NCI-H82 (cell line): ENCODE results near the gene RIPOR3.
"Not testable (repeated sequence)": the region's sequence is repeated elsewhere in the genome, so short reads cannot be mapped to it uniquely, and the experiment has no call there.

Source experiments
- DNase-seq: peaks from one replicate; lab custom pipeline; 2025; lab: John Stamatoyannopoulos, UW

RIPOR3 gene

DNA sequence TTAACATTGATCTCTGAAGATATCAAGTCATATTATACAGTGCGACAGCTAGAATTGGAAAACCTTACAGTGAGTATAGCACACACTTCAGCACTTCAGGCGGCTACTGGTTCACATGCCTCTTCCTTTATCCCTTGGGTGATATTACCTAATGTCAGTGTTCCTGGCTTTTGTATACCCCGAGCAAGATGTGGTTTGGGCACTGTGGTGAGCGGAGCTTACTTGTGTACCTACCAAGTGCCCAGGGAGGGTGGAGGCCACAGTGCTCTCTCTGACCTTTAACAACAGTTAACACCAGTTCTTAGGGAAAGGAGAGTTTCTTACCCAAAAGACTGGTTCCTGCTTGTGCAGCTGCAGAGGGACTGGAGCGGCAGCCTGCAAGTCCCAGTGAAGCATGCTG is 116.8 kb downstream of the RIPOR3 start:
- DNase-seq = no peak

DNA sequence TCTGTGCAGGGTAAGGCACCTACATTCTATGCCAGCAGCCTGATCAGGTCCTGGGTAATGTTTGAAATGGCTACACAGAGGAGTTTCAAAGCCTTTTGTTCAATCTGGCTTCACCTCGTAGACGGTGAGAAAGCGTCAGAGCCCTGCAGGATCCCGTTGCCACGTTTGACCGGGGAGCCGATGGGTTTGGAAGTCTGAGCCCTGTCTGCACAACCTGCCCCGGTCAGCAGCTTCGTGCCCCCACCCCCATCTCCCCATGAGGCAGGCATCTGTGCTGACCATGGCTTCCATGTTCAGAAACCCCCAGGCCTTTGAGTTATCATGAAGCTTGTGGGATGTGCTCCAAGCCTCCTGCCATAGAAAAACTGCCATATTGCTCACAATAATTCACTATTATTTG is 117.2 kb downstream of the RIPOR3 start:
- DNase-seq = no peak

DNA sequence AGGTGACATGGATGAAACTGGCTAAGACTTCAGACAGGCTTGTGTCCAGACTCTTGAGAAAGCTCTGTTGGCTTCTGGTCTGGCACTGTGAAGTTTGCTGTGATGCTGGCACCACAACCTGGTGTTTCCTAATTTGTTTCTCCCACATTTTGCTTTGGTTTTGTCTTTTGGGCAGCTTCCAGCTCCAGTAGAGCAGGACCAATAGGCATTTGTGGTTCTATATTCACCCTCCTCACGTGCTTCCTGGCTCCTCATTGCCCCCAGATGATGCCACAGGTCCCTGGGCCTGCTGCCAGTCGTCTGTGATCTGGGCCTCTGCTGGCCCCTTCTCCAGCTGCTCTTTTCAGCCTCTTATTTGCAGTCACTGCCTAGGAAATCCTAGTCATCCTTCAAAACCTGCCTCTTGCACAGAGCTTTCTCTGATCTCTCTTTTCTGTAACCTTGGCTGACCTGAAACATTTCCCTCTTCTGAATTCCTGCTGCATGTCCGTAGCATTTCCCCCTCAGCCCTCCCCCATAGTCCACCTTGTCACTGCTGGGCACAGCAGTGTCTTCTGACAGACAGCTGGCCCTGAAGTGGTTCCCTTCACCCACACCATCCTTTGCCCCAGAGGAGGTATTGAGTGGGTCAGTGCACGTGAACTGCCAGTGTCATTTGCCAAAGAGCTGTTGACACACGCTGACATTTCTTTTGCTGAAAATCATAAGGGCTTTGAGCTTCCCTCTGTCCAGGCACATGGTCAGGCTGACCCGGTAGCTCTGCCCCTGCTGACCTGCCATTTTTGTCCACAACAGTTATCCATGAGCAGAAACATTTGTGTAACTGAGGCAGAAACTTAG is 118.2 kb downstream of the RIPOR3 start:
- DNase-seq = no peak

DNA sequence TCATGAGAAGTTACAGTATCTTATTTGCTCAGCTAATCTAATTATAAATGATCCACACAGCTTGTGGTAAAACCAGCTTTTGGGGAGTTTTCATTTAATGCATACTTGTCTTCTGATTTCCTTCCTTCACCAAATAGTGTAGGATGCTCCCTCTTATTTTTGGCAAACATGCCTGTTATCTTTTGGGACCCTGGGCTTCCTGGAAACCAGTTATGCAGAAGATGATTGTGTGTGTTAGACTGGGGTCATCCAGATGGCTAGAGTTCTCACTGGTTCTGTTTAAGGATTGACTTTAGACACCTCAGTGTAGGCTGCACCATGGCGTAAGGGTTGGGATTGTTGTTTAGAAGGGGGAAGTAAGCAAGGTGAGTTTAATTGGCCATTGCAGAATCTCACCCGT is 119.9 kb downstream of the RIPOR3 start:
- peak; percentile 37 for DNase-seq

DNA sequence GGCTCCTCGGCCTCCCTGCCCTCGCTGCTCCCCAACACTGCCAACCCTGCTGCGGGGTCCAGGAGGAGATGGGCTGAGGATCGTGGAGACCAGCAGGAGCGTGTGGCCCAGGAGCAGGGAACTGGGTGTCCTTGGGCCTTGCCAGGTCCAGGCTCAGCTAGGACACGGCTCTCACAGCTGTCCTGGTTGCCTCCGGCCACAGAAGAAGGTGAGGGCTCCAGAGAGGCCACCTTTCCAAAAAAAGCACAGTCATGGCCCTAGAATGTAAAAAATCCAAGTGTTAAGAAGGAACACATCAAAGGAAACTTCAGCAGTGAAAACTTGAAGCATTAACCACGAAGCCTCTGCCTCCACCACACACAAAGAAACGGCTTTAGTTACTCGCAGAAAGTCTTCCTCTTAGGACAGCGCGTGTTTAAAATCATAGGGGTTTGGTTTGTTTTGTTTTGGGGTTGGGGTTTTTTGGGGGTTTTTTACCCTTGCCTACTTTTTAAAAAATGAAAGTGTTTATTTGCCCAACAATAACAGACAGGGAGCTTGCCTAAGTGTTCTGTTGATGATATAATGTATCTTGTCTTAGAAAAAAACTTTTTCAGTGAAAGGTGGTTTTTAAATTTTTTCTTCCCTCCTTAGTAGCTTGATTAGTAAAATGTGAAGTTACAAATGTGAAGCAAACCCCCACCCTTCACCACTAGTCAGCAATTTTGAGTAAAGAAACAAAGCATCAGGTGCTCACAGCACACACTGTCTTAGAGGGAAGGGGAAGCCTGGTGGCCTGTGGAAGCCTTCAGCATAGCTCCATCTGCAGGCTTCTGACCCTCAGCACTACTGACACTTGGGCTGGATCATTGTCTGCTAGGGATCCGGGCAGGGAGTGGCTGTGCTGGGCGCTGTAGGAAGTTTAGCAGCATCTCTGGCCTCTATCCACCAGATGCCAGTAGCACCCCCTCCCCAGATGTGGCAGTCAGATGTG is 121.2 kb downstream of the RIPOR3 start:
- peak; percentile 40 for DNase-seq

DNA sequence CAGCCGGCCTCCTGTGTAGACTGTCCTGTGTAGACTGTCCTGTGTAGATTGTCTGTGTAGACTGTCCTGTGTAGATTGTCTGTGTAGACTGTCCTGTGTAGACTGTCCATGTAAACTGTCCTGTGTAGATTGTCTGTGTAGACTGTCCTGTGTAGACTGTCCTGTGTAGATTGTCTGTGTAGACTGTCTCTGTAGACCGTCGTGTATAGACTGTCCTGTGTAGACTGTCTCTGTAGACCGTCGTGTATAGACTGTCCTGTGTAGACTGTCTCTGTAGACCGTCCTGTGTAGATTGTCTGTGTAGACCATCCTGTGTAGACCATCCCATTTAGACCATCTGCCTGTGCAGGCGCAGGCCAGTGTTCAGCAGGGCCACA is 121.9 kb downstream of the RIPOR3 start:
- DNase-seq = not testable (repeated sequence)

DNA sequence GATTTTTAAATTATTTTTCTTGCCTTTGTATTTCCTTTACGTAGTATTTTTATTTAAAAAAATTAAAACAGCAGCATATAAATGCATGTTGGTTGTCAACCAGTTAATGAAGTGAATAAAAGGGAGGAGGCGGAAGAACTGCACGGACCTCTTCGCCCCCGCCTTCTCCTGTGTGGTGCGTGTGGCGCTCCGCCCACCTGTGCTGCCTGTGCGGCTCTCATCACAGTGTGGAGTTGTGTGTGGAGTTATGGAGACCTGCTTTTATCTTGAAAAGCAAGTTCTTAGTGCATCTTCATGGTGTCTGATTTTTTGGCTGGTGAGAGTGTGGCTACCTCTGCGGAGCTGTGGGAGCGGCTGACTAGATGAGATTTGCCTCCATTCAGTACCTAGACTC is 122.8 kb downstream of the RIPOR3 start:
- DNase-seq = no peak

DNA sequence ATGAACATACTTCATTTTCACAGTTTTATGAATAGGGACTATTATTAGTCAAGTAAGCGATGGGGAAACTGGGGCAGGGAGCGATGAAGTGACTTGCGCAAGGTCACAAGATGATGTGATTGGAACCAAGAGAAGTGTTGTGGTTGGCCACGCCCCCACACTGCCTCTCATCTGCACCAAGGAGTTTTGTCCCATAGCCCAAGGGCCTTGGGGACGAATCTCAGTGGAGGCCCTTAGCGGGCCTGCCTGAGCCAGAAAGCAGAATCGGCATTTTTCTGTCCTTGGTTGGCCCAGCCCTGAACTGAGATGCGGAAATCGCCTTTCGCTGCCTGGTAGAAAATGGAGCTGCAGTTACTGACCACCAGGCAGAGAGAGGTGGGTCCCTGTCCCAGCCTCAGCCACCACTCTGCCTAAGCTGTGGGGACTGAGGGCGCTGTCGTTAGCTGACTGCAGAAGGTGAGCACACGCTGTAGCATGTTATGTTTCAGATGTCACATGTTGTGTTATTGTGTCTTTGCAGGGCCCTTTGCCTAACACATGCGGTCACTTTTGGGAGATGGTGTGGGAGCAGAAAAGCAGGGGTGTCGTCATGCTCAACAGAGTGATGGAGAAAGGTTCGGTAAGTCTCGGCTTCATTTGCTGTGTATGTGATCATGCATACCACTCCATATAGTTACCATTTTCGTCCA is 123.3 kb downstream of the RIPOR3 start:
- no peak for DNase-seq

DNA sequence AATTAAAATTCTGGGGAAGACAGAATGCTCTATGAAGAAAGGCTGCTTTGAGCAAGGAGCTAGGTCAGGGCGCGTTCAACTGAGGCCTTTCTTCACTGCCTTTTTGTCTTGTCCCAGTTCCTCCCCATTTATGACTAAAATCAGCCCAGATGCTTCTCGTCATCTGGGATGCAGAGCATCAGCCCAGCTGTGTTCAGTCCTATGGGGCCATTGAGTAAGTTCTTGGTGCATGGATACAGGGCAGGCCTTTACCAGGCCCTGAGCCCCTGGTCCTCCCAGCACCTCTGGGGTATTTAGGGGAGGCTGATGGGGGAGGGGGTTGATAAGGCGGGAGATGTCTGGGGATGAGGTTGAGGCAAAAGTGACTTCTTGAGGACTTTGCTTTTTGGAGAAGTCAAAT is 125.5 kb downstream of the RIPOR3 start:
- no peak for DNase-seq

DNA sequence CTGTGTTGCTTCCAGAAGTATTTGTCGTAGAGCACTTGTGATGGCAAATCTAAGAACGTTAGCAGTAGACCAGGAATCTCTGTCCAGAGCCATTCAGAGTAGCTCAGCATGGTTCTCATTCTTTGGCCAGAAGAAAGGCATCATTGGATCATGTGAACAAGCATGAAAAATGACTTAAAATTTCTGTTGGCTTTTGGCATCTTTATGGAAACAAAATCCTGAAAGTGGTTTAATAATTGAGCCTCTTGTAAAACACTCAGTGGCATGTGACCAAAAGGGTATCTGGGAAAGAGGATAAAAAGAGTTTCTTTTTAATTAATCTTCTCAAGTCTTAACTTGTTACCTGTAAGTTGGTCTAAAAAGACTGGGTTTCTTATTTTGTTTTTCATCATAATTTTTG is 126.0 kb downstream of the RIPOR3 start:
- no peak for DNase-seq

DNA sequence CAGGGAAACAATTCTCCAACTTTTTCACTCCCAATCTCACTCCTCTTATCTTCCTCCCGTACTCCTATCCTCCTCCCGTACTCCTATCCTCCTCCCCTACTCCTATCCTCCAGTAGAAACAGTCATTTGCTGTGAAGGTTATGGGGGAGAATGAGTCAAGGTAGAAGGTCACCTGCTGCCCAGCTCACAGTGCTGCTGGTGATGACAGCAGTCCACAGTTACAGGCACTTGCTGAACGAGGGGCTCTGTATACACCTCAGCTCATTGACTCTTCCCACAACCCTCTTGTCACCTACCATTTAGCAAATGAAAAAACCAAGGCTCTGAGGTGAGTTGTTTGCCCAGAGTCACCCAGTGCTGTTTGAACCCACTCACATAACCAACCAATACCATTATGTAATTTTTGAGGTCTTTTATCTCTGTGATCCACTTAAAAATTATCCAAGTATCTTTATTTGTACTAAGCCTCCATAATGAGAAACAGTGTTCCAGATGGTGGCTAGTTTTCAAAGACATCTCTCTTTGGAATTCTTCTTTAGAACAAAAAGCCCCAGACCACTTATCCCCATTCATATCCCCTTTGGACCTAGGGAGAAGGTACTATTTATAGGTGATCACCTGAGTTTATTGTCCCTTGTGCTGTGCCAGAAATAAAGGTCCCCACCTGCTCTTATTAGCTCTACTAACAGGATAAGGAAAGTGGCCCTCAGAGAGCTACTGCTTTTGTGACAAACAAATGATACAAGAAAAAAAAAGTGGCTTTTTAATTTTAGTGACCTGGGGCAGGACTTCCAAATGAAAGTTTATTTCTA is 128.0 kb downstream of the RIPOR3 start:
- peak; percentile 28 for DNase-seq

DNA sequence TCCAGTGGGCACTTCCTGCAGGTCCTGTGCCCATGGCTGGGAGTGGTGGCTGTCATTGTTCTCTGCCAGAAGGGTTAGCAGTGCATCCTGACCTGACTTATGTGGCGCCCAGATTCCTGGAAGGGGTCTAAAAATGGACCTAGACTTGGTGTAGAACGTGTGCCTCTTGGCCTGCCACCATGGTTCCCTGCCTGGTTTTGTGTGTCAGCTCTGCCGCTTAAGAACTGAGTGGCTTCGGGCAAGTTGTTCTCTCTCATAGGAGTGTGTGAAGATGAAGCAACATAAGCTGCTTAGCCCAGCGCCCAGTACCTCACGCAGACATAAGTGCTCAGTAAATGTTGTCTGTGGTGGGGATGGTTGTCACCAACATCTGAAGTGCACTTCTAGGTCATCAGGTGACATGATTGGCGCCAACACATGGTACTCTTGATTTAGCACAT is 129.1 kb downstream of the RIPOR3 start:
- DNase-seq = peak; percentile 51

DNA sequence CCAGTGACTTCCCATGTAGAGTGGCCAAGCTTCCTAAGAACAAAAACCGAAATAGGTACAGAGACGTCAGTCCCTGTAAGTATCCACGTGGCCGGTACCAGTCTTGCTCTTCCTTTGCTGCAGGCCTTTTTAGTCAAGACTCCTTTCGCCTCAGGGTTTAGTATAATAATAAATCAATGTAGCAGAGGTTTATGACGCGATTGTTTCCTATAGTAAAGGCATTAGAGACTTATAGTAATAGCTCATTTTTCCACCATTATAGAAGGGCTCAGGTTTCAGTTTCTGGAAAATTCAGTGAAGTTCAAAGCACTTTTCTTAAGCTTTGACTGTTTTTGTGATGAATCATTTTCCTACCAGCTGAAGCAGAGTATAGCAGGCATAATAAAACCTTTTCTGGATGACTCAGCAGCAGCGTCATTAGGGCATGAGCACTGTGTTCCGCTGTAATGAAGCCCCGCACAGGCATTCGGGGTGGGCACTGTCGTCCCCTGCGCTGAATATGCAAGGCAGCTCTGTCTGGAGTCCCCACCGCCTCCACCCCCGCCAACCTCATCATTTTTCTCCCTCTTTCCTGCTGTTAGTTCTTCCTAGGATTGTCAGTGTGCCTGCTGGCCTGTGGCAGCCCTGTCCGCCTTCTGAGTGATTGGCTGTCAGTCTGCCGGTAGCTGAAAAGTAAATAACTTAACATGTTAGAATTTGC is 129.8 kb downstream of the RIPOR3 start:
- DNase-seq = no peak

DNA sequence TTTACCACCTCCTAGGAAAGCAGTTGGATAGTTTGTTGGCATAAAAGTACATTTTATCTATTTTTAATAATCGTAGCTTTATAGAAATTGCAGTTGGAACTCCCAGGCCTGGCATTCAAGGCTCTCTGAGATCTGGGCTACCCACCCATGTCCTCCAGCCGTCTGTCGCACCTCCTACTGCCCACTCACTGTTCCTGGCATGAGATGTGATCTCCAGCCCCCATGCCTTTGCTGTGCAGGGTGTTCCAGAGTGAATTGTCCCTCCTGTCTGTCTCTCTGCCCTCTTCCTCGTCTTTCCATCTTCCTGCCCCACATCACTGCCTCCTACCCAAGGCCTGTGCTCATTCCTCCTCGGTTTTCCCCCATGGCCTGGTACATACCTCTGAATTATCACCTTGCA is 130.5 kb downstream of the RIPOR3 start:
- no peak for DNase-seq

DNA sequence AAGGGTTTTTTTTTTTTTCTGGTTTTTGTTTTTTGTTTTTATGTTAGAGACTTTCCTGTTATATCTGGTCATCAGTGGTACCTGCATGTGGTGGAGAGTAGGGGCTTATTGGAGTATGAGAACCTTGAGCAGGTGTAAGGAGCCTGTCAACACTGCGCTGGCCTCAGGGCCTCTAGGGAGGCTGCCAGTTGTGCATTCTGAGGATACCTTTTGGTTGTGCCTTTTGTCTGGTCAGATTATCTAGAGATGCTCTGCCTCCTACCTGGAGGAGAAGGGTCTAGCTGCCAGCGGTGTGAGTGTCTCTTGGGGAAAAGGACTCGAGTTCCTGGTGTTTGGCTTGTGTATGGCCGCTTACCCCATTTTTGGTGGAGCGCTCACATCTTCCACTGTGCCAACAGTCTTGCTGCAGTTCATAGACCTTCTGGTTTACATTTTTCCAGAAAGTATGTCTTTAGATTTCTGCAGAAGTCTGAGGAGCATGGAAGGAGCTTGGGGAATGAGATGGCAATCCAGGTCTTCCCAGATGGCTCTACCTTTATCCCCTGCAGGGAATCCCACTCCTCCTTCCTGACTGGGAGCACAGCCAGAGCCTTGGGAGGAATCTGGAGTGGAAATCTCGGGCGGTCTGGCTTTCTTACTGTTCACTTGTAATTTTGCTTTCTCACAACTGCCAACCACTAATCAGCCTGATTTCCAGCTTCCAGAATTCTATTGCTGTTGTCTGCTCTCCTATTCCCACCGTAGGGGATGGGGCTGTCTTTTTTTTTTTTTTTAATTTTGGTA is 131.3 kb downstream of the RIPOR3 start:
- DNase-seq = no peak

DNA sequence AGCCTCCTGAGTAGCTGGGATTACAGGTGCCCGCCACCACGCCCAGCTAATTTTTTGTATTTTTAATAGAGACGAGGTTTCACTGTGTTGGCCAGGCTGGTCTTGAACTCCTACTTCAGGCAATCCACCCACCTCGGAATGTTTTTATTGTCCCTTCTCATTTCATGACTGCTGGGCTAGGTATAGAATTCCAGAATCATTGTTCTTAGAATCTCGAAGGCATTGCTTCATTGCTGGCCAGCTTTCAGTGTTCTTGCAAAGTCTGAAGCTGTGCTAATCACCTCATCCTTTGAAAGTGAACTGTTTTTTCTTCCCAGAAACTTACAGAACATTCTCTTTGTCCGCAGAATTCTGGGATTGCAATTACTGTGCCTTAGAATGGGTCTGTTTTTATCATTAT is 132.2 kb downstream of the RIPOR3 start:
- DNase-seq = no peak

DNA sequence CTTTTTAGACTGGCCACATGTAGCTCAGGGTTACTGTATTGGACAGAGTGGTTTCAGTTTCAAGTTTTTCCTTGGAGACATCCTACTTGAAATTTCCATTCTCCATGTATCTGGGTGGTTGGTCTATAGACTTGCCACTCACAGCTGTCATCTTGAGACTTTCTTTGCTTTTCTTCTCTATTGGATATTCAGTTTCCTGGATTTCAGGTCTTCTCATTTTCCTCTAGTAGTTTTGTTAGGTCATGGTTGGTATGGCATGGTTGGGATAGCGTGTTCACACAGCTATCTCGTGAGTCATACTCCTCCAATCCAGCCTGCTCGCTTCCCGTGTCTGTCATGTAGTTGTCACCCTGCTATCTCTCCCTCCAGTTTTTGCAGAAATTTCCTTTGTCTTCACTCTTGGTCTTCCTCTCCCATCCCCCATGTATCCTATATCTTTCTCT is 132.8 kb downstream of the RIPOR3 start:
- no peak for DNase-seq

DNA sequence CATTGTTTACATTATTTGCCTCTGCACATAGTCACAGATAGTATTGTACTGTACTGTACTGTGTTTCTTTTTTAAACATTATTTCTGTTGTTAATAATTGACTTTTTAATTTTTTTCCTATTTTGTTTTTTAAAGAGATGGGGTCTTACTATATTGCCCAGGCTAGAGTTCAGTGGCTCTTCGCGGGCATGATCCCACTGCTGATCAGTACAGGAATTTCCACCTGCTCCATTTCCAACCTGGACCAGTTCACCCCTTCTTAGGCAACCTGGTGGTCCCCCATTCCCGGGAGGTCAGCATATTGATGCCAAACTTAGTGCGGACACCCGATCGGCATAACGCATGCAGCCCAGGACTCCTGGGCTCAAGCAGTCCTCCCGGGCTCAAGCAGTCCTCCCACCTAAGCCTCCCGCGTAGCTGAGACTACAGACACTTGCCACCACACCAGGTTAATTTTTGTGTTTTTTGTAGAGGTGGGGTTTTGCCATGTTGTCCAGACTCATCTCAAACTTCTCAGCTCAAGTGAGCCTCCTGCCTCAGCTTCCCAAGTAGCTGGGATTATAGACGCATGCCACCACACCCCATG is 133.7 kb downstream of the RIPOR3 start:
- DNase-seq = no peak

DNA sequence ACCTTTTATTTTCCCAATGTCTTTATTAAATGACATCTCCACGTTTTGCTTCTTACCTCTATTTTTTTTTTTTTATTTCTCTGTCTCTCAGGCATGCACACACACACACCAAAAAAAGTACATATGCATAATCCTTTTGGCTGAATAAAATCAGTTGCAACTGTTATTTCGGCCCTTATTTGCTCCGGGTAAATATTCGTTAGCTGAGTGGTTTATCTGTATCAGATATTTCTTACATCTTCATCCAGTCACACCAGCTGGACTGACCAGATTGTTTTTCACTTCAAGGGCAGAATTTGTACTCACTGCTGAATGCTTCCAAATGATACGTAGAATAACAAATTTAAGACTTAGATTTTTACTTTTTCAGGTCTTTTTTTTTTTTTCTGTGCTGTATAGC is 135.7 kb downstream of the RIPOR3 start:
- no peak for DNase-seq
